MM.1S (cell line): ENCODE results near the gene OR2A25.

Source experiments
- DNase-seq: peaks from one replicate; pipeline ENCODE4 v3.0.0-alpha.2; 2015
- H2AFZ ChIP-seq: fragments of 300-600 bp; sonication (generic); 2 replicates; pipeline ENCODE4 v1.6.0; 2016; ENCODE audit warnings: antibody characterized with exemption, low read length
- H3F3A ChIP-seq: fragments of 300-600 bp; sonication (generic); 2 replicates; pipeline ENCODE4 v1.6.1; 2016; ENCODE audit warnings: mild to moderate bottlenecking, antibody characterized with exemption, low read length, moderate library complexity, mixed read lengths; ENCODE audit not compliant: insufficient read depth
- H3K27ac ChIP-seq: fragments of 300-600 bp; sonication (generic); 2 replicates; pipeline ENCODE4 v1.5.1; 2016; ENCODE audit warnings: mild to moderate bottlenecking, low read length
- H3K27me3 ChIP-seq: fragments of 300-600 bp; sonication (generic); replicated peaks from 2 replicates; pipeline ENCODE4 v1.6.0; 2016; ENCODE audit warnings: low read length; ENCODE audit not compliant: insufficient read depth
- H3K36me3 ChIP-seq: fragments of 300-600 bp; sonication (generic); replicated peaks from 2 replicates; pipeline ENCODE4 v1.6.1; 2016; ENCODE audit warnings: mild to moderate bottlenecking, low read length, mixed read lengths; ENCODE audit not compliant: insufficient read depth
- H3K4me1 ChIP-seq: fragments of 300-600 bp; sonication (generic); 2 replicates; pipeline ENCODE4 v1.6.1; 2016; ENCODE audit warnings: low read length, mixed read lengths
- H3K4me2 ChIP-seq: fragments of 300-600 bp; sonication (generic); 2 replicates; pipeline ENCODE4 v1.6.0; 2016; ENCODE audit warnings: low read depth, low read length
- H3K4me3 ChIP-seq: fragments of 300-600 bp; sonication (generic); 2 replicates; pipeline ENCODE4 v1.5.1; 2016; ENCODE audit warnings: low read length, mixed read lengths
- H3K79me2 ChIP-seq: fragments of 300-600 bp; sonication (generic); 2 replicates; pipeline ENCODE4 v1.6.1; 2016; ENCODE audit warnings: mixed run types, low read length, mixed read lengths
- H3K9ac ChIP-seq: fragments of 300-600 bp; sonication (generic); 2 replicates; pipeline ENCODE4 v1.6.1; 2016; ENCODE audit warnings: low read length, mixed read lengths
- H3K9me2 ChIP-seq: fragments of 300-600 bp; sonication (generic); replicated peaks from 2 replicates; pipeline ENCODE4 v1.6.1; 2016; ENCODE audit warnings: mild to moderate bottlenecking, low read length, mixed read lengths; ENCODE audit not compliant: insufficient read depth
- H3K9me3 ChIP-seq: fragments of 300-600 bp; sonication (generic); replicated peaks from 2 replicates; pipeline ENCODE4 v1.6.1; 2016; ENCODE audit warnings: mild to moderate bottlenecking, low read length, mixed read lengths; ENCODE audit not compliant: insufficient read depth
- H4K20me1 ChIP-seq: fragments of 300-600 bp; sonication (generic); 2 replicates; pipeline ENCODE4 v1.6.1; 2016; ENCODE audit warnings: mild to moderate bottlenecking, low read length, moderate library complexity, mixed read lengths; ENCODE audit not compliant: insufficient read depth
- EZH2 ChIP-seq: fragments of 300-600 bp; sonication (generic); optimal IDR thresholded peaks from 2 replicates; pipeline ENCODE3; 2017; ENCODE audit warnings: low read depth, mild to moderate bottlenecking, antibody characterized with exemption, low read length, mixed read lengths
- EZH2phosphoT487 ChIP-seq: fragments of 300-600 bp; sonication (generic); IDR thresholded peaks from 2 replicates; pipeline ENCODE4 v1.6.1; 2018; ENCODE audit warnings: antibody characterized with exemption, low read length
- TF ChIP-seq, protein P1 (sequence below): fragments of 300-600 bp; sonication (generic); IDR thresholded peaks from 2 replicates; pipeline ENCODE4 v1.5.1; 2016; ENCODE audit warnings: antibody characterized with exemption, low read length, mixed read lengths

The OR2A25 gene

DNA sequence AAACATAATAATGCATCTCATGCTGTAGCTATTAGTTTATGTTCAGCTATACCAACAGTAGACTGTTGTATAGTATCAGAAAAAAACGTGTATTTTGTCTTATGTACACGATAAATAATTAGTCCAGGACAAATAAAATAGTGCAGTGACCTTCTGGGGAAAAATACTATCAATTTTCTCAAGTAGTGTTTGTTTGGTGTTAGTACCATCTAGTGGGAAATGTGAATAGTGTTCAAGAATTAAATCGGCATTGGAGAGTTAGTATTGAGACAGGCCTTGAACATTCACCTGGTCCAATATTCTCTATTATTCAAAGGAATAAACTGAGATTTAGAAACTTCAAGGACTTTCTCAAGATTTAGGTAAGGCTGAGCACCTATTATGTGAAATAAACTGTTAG lies 42.5 kb upstream of the OR2A25 start:
- no peaks in the 10 kb centered on the region for H3K36me3 ChIP-seq
- TF ChIP-seq, protein P1, sequence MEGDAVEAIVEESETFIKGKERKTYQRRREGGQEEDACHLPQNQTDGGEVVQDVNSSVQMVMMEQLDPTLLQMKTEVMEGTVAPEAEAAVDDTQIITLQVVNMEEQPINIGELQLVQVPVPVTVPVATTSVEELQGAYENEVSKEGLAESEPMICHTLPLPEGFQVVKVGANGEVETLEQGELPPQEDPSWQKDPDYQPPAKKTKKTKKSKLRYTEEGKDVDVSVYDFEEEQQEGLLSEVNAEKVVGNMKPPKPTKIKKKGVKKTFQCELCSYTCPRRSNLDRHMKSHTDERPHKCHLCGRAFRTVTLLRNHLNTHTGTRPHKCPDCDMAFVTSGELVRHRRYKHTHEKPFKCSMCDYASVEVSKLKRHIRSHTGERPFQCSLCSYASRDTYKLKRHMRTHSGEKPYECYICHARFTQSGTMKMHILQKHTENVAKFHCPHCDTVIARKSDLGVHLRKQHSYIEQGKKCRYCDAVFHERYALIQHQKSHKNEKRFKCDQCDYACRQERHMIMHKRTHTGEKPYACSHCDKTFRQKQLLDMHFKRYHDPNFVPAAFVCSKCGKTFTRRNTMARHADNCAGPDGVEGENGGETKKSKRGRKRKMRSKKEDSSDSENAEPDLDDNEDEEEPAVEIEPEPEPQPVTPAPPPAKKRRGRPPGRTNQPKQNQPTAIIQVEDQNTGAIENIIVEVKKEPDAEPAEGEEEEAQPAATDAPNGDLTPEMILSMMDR: peak; percentile 26; the same call in 1 of the 2 replicates
- no peak for TF ChIP-seq EZH2
- no peak overlapping the region for H2AFZ ChIP-seq
- no peaks in the 10 kb centered on the region for H3K9me3 ChIP-seq
- H3K27ac ChIP-seq: no peak overlapping the region
- no peaks in the 10 kb centered on the region for H3K79me2 ChIP-seq
- H3K27me3 ChIP-seq: no peaks in the 10 kb centered on the region
- H3K4me3 ChIP-seq: no peak overlapping the region
- no peak overlapping the region for H3K4me2 ChIP-seq
- H3K9me2 ChIP-seq: no peaks in the 10 kb centered on the region
- H3K9ac ChIP-seq: no peak overlapping the region
- H3K4me1 ChIP-seq: no peaks in the 10 kb centered on the region
- no peaks in the 10 kb centered on the region for H3F3A ChIP-seq
- no peaks in the 10 kb centered on the region for H4K20me1 ChIP-seq
- peak; percentile 30 for DNase-seq

DNA sequence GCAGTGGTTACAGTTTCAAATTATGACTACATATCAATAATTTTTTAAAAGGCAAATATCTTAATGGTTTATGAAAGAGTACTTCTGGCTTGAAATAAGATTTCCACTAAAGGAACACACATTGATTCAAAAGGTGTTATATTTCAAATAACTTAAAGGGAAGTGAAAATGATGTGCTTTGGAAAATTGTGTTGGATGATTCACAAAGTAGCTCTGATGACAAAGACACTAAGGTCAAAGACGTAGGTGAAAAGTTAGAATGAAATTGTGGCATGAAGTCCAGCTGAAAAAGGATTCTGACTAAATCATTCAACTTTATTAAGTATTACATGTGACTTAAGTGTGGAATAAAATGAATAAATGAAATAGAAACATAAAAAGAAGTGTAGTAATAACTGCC lies 41.6 kb upstream of the OR2A25 start:
- TF ChIP-seq EZH2 (no peak), EZH2phosphoT487 (no peak)
- TF ChIP-seq, protein P1: no peak
- no peaks in the 10 kb centered on the region for H3K9me2 ChIP-seq
- H3F3A ChIP-seq: no peaks in the 10 kb centered on the region
- no peak overlapping the region for H3K4me3 ChIP-seq
- no peaks in the 10 kb centered on the region for H3K36me3 ChIP-seq
- no peak overlapping the region for H3K9ac ChIP-seq
- H3K9me3 ChIP-seq: no peaks in the 10 kb centered on the region
- no peak overlapping the region for H3K27ac ChIP-seq
- H3K79me2 ChIP-seq: no peaks in the 10 kb centered on the region
- H3K27me3 ChIP-seq: no peaks in the 10 kb centered on the region
- H3K4me1 ChIP-seq: no peaks in the 10 kb centered on the region
- no peak for DNase-seq
- H3K4me2 ChIP-seq: no peak overlapping the region
- no peak overlapping the region for H2AFZ ChIP-seq
- no peaks in the 10 kb centered on the region for H4K20me1 ChIP-seq

DNA sequence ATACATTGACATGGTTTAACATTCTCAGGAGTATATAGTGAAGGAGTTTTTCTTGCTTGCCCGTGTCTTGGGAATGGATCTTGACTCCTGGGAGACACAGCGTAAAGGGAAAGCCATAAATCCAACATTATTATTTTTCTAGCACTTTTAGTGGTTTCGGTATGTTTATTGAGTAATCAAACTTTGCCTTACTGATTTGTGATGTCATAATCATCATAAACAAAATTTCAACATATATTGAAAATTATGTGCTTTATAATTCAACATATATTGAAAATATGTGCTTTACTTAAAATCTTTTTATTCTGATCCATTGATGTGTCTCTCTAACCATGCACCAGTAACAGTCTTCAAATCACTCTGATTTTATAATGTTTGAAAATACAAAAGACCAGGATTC lies 41.1 kb upstream of the OR2A25 start:
- DNase-seq: no peak
- H3K9ac ChIP-seq: no peak overlapping the region
- TF ChIP-seq EZH2 (no peak), EZH2phosphoT487 (no peak)
- TF ChIP-seq, protein P1: no peak
- no peak overlapping the region for H2AFZ ChIP-seq
- no peak overlapping the region for H3K4me2 ChIP-seq
- no peaks in the 10 kb centered on the region for H3K27me3 ChIP-seq
- H4K20me1 ChIP-seq: no peaks in the 10 kb centered on the region
- H3K4me1 ChIP-seq: no peaks in the 10 kb centered on the region
- no peaks in the 10 kb centered on the region for H3K36me3 ChIP-seq
- no peaks in the 10 kb centered on the region for H3F3A ChIP-seq
- H3K9me2 ChIP-seq: no peaks in the 10 kb centered on the region
- H3K27ac ChIP-seq: no peak overlapping the region
- H3K4me3 ChIP-seq: no peak overlapping the region
- H3K79me2 ChIP-seq: no peaks in the 10 kb centered on the region
- H3K9me3 ChIP-seq: no peaks in the 10 kb centered on the region

DNA sequence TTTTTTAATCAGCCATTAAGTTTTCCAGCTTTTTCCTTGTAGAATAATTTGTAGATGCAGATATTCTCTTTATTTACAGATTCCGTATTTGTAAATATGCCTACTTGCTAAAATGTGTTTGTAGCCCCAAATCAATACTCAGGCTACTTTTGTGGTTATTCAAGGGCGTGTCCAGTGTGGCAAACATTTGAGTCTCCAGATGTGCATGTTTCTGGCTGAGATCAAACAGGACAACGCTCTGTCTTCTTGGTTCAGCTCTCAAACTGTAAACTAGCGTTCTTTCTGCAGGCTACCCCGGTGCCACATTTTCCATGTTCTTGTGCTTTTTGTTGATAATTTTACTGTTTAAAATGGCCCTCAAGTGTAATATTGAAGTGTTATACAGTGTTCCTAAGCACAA lies 37.1 kb upstream of the OR2A25 start:
- H3K79me2 ChIP-seq: no peaks in the 10 kb centered on the region
- no peak overlapping the region for H2AFZ ChIP-seq
- H3F3A ChIP-seq: no peaks in the 10 kb centered on the region
- H3K9me3 ChIP-seq: no peaks in the 10 kb centered on the region
- H3K9ac ChIP-seq: no peak overlapping the region
- TF ChIP-seq EZH2phosphoT487: no peak
- DNase-seq: no peak
- no peaks in the 10 kb centered on the region for H3K9me2 ChIP-seq
- H3K36me3 ChIP-seq: no peaks in the 10 kb centered on the region
- H4K20me1 ChIP-seq: no peaks in the 10 kb centered on the region
- H3K27ac ChIP-seq: no peak overlapping the region
- no peaks in the 10 kb centered on the region for H3K27me3 ChIP-seq
- H3K4me3 ChIP-seq: no peak overlapping the region
- H3K4me1 ChIP-seq: no peaks in the 10 kb centered on the region
- no peak overlapping the region for H3K4me2 ChIP-seq
